ENCODE data around the gene CACNA2D3.

CACNA2D3 gene

GRCh38 chr3:54206874-54207273, 84.5 kb downstream of the CACNA2D3 start:
- H3K4me1 ChIP-seq (ENCODE audit: control insufficient read depth in 2 of 2, insufficient read depth in 2 of 2, low read length in 2 of 2) = peaks cover 0 to 2% of the 10 kb centered on the region in 2 donors
- no peaks in the 10 kb centered on the region for H3K9me3 ChIP-seq (ENCODE audit: control insufficient read depth in 2 of 2, low read length in 2 of 2)
- H3K27ac ChIP-seq (ENCODE audit: low read depth in 2 of 2, low read length in 2 of 2) = no peak overlapping the region
- H3K36me3 ChIP-seq (ENCODE audit: control insufficient read depth in 2 of 2, insufficient read depth in 2 of 2, low read length in 2 of 2) = no peaks in the 10 kb centered on the region
- no peak overlapping the region for H3K9ac ChIP-seq (ENCODE audit: low read depth in 1 of 2, low read length in 2 of 2)
- no peaks in the 10 kb centered on the region for H3K27me3 ChIP-seq (ENCODE audit: control insufficient read depth in 2 of 2, insufficient read depth in 2 of 2, low read length in 2 of 2)
- no peak overlapping the region for H3K4me3 ChIP-seq (ENCODE audit: low read length in 2 of 2)

GRCh38 chr3:54211097-54211496, 88.7 kb downstream of the CACNA2D3 start:
- no peaks in the 10 kb centered on the region for H3K9me3 ChIP-seq (ENCODE audit: control insufficient read depth in 2 of 2, low read length in 2 of 2)
- no peaks in the 10 kb centered on the region for H3K36me3 ChIP-seq (ENCODE audit: control insufficient read depth in 2 of 2, insufficient read depth in 2 of 2, low read length in 2 of 2)
- H3K4me3 ChIP-seq (ENCODE audit: low read length in 2 of 2) = no peak overlapping the region
- H3K27me3 ChIP-seq (ENCODE audit: control insufficient read depth in 2 of 2, insufficient read depth in 2 of 2, low read length in 2 of 2) = no peaks in the 10 kb centered on the region
- H3K4me1 ChIP-seq (ENCODE audit: control insufficient read depth in 2 of 2, insufficient read depth in 2 of 2, low read length in 2 of 2) = peaks cover 0 to 2% of the 10 kb centered on the region in 2 donors
- H3K9ac ChIP-seq (ENCODE audit: low read depth in 1 of 2, low read length in 2 of 2) = no peak overlapping the region
- H3K27ac ChIP-seq (ENCODE audit: low read depth in 2 of 2, low read length in 2 of 2) = no peak overlapping the region

- Histone ChIP-seq H3K36me3 (ENCODE audit: control insufficient read depth in 2 of 2, insufficient read depth in 2 of 2, low read length in 2 of 2) (no peaks in the 10 kb centered on the region), H3K4me3 (ENCODE audit: low read length in 2 of 2) (no peak overlapping the region), H3K27ac (ENCODE audit: low read depth in 2 of 2, low read length in 2 of 2) (no peak overlapping the region), H3K9me3 (ENCODE audit: control insufficient read depth in 2 of 2, low read length in 2 of 2) (no peaks in the 10 kb centered on the region), H3K9ac (ENCODE audit: low read depth in 1 of 2, low read length in 2 of 2) (no peak overlapping the region), H3K4me1 (ENCODE audit: control insufficient read depth in 2 of 2, insufficient read depth in 2 of 2, low read length in 2 of 2) (peaks cover 0 to 2% of the 10 kb centered on the region in 2 donors), H3K27me3 (ENCODE audit: control insufficient read depth in 2 of 2, insufficient read depth in 2 of 2, low read length in 2 of 2) (no peaks in the 10 kb centered on the region)
These were observed 90.4 kb downstream of the CACNA2D3 start for GRCh38 chr3:54212723-54213122.

GRCh38 chr3:54213907-54214306, 91.6 kb downstream of the CACNA2D3 start:
- Histone ChIP-seq H3K27me3 (ENCODE audit: control insufficient read depth in 2 of 2, insufficient read depth in 2 of 2, low read length in 2 of 2) (no peaks in the 10 kb centered on the region), H3K4me1 (ENCODE audit: control insufficient read depth in 2 of 2, insufficient read depth in 2 of 2, low read length in 2 of 2) (peaks cover 0 to 2% of the 10 kb centered on the region in 2 donors), H3K9me3 (ENCODE audit: control insufficient read depth in 2 of 2, low read length in 2 of 2) (no peaks in the 10 kb centered on the region), H3K27ac (ENCODE audit: low read depth in 2 of 2, low read length in 2 of 2) (no peak overlapping the region), H3K4me3 (ENCODE audit: low read length in 2 of 2) (no peak overlapping the region), H3K36me3 (ENCODE audit: control insufficient read depth in 2 of 2, insufficient read depth in 2 of 2, low read length in 2 of 2) (no peaks in the 10 kb centered on the region), H3K9ac (ENCODE audit: low read depth in 1 of 2, low read length in 2 of 2) (no peak overlapping the region)

GRCh38 chr3:54214845-54215244, 92.5 kb downstream of the CACNA2D3 start:
- peaks cover 0 to 2% of the 10 kb centered on the region in 2 donors for H3K4me1 ChIP-seq (ENCODE audit: control insufficient read depth in 2 of 2, insufficient read depth in 2 of 2, low read length in 2 of 2)
- no peak overlapping the region for H3K27ac ChIP-seq (ENCODE audit: low read depth in 2 of 2, low read length in 2 of 2)

GRCh38 chr3:54215521-54215920, 93.2 kb downstream of the CACNA2D3 start:
- Histone ChIP-seq H3K9me3 (ENCODE audit: control insufficient read depth in 2 of 2, low read length in 2 of 2) (no peaks in the 10 kb centered on the region), H3K36me3 (ENCODE audit: control insufficient read depth in 2 of 2, insufficient read depth in 2 of 2, low read length in 2 of 2) (no peaks in the 10 kb centered on the region)

More at GRCh38 chr3:54214845-54215244, 92.5 kb downstream of the CACNA2D3 start:
- H3K36me3 ChIP-seq (ENCODE audit: control insufficient read depth in 2 of 2, insufficient read depth in 2 of 2, low read length in 2 of 2) = no peaks in the 10 kb centered on the region
- H3K27me3 ChIP-seq (ENCODE audit: control insufficient read depth in 2 of 2, insufficient read depth in 2 of 2, low read length in 2 of 2) = no peaks in the 10 kb centered on the region
- no peak overlapping the region for H3K9ac ChIP-seq (ENCODE audit: low read depth in 1 of 2, low read length in 2 of 2)
- no peaks in the 10 kb centered on the region for H3K9me3 ChIP-seq (ENCODE audit: control insufficient read depth in 2 of 2, low read length in 2 of 2)
- no peak overlapping the region for H3K4me3 ChIP-seq (ENCODE audit: low read length in 2 of 2)

GRCh38 chr3:54217828-54218227, 95.5 kb downstream of the CACNA2D3 start:
- Histone ChIP-seq H3K9me3 (ENCODE audit: control insufficient read depth in 2 of 2, low read length in 2 of 2) (no peaks in the 10 kb centered on the region), H3K27ac (ENCODE audit: low read depth in 2 of 2, low read length in 2 of 2) (no peak overlapping the region), H3K9ac (ENCODE audit: low read depth in 1 of 2, low read length in 2 of 2) (no peak overlapping the region), H3K36me3 (ENCODE audit: control insufficient read depth in 2 of 2, insufficient read depth in 2 of 2, low read length in 2 of 2) (no peaks in the 10 kb centered on the region), H3K4me1 (ENCODE audit: control insufficient read depth in 2 of 2, insufficient read depth in 2 of 2, low read length in 2 of 2) (peaks cover 0 to under 1% of the 10 kb centered on the region in 2 donors), H3K27me3 (ENCODE audit: control insufficient read depth in 2 of 2, insufficient read depth in 2 of 2, low read length in 2 of 2) (no peaks in the 10 kb centered on the region), H3K4me3 (ENCODE audit: low read length in 2 of 2) (no peak overlapping the region)

More at GRCh38 chr3:54215521-54215920, 93.2 kb downstream of the CACNA2D3 start:
- H3K9ac ChIP-seq (ENCODE audit: low read depth in 1 of 2, low read length in 2 of 2) = no peak overlapping the region
- peaks cover 0 to 2% of the 10 kb centered on the region in 2 donors for H3K4me1 ChIP-seq (ENCODE audit: control insufficient read depth in 2 of 2, insufficient read depth in 2 of 2, low read length in 2 of 2)
- no peak overlapping the region for H3K4me3 ChIP-seq (ENCODE audit: low read length in 2 of 2)
- no peaks in the 10 kb centered on the region for H3K27me3 ChIP-seq (ENCODE audit: control insufficient read depth in 2 of 2, insufficient read depth in 2 of 2, low read length in 2 of 2)
- H3K27ac ChIP-seq (ENCODE audit: low read depth in 2 of 2, low read length in 2 of 2) = no peak overlapping the region

GRCh38 chr3:54222316-54222715, 100.0 kb downstream of the CACNA2D3 start:
- Histone ChIP-seq H3K4me3 (ENCODE audit: low read length in 2 of 2) (no peak overlapping the region), H3K36me3 (ENCODE audit: control insufficient read depth in 2 of 2, insufficient read depth in 2 of 2, low read length in 2 of 2) (no peaks in the 10 kb centered on the region), H3K9ac (ENCODE audit: low read depth in 1 of 2, low read length in 2 of 2) (no peak overlapping the region), H3K27ac (ENCODE audit: low read depth in 2 of 2, low read length in 2 of 2) (no peak overlapping the region), H3K27me3 (ENCODE audit: control insufficient read depth in 2 of 2, insufficient read depth in 2 of 2, low read length in 2 of 2) (no peaks in the 10 kb centered on the region), H3K9me3 (ENCODE audit: control insufficient read depth in 2 of 2, low read length in 2 of 2) (no peaks in the 10 kb centered on the region), H3K4me1 (ENCODE audit: control insufficient read depth in 2 of 2, insufficient read depth in 2 of 2, low read length in 2 of 2) (peaks cover 0 to 6% of the 10 kb centered on the region in 2 donors)

- Histone ChIP-seq H3K27ac (ENCODE audit: low read depth in 2 of 2, low read length in 2 of 2) (no peak overlapping the region), H3K4me1 (ENCODE audit: control insufficient read depth in 2 of 2, insufficient read depth in 2 of 2, low read length in 2 of 2) (peaks cover 0 to 6% of the 10 kb centered on the region in 2 donors), H3K9me3 (ENCODE audit: control insufficient read depth in 2 of 2, low read length in 2 of 2) (no peaks in the 10 kb centered on the region), H3K27me3 (ENCODE audit: control insufficient read depth in 2 of 2, insufficient read depth in 2 of 2, low read length in 2 of 2) (no peaks in the 10 kb centered on the region), H3K4me3 (ENCODE audit: low read length in 2 of 2) (no peak overlapping the region), H3K9ac (ENCODE audit: low read depth in 1 of 2, low read length in 2 of 2) (no peak overlapping the region), H3K36me3 (ENCODE audit: control insufficient read depth in 2 of 2, insufficient read depth in 2 of 2, low read length in 2 of 2) (no peaks in the 10 kb centered on the region)
These were observed 100.7 kb downstream of the CACNA2D3 start for GRCh38 chr3:54223063-54223462.

GRCh38 chr3:54225841-54226528, 103.6 kb downstream of the CACNA2D3 start:
- H3K27ac ChIP-seq (ENCODE audit: low read depth in 2 of 2, low read length in 2 of 2) = no peak overlapping the region
- H3K4me3 ChIP-seq (ENCODE audit: low read length in 2 of 2) = no peak overlapping the region
- H3K9ac ChIP-seq (ENCODE audit: low read depth in 1 of 2, low read length in 2 of 2) = no peak overlapping the region
- H3K4me1 ChIP-seq (ENCODE audit: control insufficient read depth in 2 of 2, insufficient read depth in 2 of 2, low read length in 2 of 2) = peaks cover 0 to 6% of the 10 kb centered on the region in 2 donors
- no peaks in the 10 kb centered on the region for H3K9me3 ChIP-seq (ENCODE audit: control insufficient read depth in 2 of 2, low read length in 2 of 2)
- H3K36me3 ChIP-seq (ENCODE audit: control insufficient read depth in 2 of 2, insufficient read depth in 2 of 2, low read length in 2 of 2) = no peaks in the 10 kb centered on the region
- no peaks in the 10 kb centered on the region for H3K27me3 ChIP-seq (ENCODE audit: control insufficient read depth in 2 of 2, insufficient read depth in 2 of 2, low read length in 2 of 2)

Measured in mucosa of rectum (tissue), 2 donors.